ENCODE results near the gene SLC22A15.
"Not testable (repeated sequence)": the region's sequence is repeated elsewhere in the genome, so short reads cannot be mapped to it uniquely, and the experiment has no call there.

SLC22A15 gene

DNA sequence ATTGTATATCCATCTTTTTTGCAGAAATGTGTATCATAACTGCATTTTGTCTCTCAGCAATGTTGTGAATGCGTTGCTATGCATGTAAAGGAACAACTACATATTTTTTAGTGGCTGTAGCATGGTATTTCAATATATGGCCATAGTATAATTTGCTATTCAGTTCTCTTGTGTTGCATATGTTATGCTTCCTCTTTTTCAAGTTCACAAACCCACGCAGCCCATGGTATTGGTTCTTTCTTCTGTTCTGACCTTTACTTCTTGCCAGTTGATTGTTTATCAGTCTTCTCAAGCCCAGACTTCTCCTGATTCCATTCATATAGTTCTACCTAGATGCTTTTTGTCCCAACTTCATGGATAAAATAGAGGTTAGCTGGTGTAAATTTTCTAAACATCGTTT is 6.1 kb downstream of the SLC22A15 start:
- DNase-seq, result no peak

DNA sequence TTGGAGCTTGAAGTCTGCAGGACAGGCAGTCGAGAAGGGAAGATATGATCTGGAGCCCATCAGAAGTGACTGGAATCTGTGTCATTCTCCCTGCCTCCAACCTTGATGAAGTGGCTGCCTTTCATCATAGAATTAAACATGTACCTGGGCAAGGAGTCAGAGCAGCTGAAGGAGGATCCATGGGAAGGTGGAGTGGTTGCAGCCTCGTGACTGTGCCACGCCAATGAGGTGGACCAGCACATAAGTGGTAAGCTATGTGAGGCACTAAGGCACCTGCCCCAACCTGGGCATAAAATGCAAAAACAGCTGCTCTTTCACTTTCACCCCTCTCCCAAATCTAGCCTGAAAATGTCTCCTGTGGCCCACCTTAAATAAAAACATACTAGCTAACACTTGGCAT is 7.3 kb downstream of the SLC22A15 start:
- DNase-seq, result no peak

DNA sequence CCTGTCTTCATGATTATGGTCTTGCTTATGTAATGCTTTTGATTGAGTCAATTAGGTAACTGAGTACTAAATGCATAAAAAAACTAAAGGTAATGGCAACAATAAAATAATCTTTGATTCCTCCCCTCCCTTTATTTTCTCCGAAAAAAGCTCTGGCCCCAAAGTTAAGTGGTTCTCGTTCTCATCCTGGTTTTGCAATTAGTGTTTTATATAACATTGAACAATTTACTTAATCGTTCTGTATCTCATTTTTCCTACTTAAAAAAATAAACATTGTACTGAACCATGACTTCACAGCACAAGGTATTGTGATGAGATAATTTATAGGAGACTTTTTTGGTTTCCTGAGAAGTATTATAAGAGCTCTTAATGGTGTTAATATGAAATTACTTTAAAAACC is 11.3 kb downstream of the SLC22A15 start:
- no peak for DNase-seq

DNA sequence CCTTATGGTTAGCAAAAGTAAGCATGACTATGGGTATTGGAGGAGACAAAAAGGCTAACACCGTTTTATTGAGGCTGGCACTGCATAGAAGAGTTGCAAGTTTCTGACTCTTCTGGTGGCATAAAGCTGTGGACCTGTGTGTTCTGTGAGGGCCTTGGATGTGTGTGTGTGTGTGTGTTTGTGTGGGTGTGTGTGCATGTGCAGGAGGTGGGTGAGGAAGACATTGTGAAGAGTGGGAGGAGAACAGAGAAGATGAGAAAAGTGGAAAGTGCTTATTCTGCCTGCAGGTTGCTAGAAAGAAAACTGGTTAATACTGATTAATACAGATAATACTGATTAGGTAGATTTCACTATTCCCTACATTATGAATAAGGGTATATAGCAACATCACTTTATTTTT is 12.6 kb downstream of the SLC22A15 start:
- DNase-seq, result no peak

DNA sequence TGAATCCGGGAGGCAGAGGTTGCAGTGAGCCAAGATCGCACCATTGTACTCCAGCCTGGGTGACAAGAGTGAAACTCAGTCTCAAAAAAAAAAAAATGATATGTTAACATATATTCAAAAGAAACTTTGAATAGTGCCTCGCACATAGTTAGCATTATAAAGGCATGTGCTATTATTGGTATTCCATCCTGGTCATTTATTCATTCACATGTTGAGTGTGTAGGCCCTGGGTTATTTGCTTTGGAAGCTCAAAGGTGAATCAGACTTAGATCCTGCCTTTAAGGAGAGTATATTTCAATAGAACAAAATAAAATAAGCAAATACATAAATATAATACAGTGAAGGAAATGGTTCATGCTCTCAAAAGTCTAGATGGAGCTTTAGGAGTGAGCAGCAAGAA is 13.4 kb downstream of the SLC22A15 start:
- DNase-seq, result no peak

DNA sequence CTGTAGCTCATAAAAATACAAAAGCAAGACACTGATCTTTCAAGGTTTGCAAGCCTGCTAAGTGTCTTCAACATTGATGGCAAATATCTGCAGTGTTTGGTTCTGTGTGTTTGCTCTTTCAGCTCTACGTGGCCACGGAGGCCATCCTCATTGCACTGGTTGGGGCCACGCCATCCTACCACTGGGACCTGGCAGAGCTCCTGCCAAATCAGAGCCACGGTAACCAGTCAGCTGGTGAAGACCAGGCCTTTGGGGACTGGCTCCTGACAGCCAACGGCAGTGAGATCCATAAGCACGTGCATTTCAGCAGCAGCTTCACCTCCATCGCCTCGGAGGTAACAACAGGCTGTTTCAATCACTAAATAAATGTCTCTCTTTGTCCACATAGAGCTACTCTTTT is 15.6 kb downstream of the SLC22A15 start:
- DNase-seq, result no peak

DNA sequence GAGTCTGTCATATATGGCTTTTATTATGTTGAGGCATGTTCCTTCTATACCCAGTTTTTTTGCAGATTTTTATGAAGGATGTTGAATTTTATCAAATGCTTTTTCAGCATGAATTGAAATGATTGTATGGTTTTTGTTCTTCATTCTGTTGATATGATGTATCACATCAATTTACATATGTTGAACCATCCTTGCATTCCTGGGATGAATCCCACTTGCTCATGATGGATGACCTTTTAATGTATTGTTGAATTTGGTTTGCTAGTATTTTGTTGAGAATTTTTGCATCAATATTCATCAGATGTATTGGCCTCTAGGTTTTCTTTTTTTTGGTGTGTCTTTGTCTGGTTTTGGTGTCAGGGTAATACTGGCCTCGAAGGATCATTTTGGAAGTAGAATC is 21.6 kb downstream of the SLC22A15 start:
- not testable (repeated sequence) for DNase-seq

DNA sequence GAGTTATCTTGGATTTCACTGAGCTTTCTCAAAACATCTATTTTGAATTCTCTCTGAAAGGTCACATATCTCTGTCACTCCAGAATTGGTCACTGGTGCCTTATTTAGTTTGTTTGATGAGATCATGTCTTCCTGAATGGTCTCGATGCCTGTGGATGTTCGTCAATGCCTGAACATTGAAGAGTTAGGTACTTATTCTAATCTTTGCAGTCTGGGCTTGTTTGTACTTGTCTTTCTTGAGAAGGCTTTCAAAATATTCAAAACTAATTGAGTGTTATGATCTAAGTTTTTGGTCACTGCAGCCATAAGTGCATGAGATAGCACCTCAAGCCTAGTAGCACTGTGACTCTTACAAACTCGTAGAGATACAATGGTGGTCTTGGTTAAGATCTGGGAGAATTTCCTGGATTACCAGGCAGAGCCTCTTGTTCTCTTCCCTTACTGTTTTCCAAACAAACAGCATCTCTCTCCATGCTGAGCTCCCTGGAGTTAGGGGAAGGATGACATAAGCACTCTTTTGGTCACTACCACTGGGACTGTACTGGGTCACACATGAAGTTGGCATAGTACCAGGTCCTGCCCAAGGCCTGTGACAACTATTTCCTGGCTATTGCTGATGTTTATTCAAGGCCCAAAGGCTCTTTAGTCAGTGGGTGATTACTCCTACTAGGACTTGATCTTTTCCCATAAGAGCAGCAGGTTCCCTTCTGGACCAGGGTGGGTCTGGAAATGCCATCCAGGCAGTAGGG is 25.6 kb downstream of the SLC22A15 start:
- DNase-seq, result no peak

DNA sequence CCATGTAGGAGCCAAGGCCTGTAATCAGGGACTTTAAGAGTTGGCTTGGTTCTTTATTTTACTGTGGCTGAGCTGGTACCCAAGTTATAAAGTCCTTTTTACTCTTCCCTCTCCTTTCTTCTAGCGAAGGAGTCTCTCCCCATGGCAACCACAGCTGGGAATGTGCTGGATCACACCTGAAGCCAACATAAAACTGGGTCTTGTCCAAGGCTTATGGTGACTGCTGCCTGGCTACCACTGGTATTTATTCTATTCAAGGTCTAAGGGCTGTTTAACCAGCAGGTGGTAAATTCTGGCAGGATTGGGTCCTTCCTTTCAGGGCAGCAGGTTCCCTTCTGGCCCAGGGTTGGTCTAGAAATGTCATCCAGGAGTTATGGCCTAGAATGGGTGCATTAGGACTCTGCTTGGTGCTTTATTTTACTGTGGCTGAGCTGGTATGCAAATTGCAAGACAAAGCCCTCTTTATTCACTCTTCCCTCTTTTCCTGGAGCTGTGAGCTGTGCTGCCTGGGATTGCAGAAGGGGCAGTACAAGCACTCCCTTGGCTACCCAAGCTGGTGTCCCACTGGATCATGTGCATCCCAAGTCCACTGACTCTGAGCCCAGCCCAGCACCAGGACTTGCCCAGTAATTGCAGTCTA is 26.6 kb downstream of the SLC22A15 start:
- no peak for DNase-seq

DNA sequence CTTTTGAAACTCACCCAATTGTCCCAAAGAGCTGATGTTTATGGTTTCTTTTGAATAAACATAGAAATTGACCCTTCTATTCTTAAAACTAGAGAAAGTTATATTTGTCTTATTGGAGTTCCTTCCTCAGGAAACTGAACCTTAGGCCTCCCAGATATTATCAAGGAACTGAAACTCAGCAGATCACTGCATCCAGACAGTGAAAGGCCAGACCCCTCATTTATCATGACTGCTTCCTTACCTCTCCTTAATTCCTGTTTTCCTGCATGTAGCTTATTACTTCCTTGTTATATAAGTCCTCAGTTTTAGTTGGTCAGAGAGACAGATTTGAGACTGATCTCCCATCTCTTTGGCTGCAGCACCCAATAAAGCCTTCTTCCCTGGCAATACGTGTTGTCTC is 27.5 kb downstream of the SLC22A15 start:
- no peak for DNase-seq

DNA sequence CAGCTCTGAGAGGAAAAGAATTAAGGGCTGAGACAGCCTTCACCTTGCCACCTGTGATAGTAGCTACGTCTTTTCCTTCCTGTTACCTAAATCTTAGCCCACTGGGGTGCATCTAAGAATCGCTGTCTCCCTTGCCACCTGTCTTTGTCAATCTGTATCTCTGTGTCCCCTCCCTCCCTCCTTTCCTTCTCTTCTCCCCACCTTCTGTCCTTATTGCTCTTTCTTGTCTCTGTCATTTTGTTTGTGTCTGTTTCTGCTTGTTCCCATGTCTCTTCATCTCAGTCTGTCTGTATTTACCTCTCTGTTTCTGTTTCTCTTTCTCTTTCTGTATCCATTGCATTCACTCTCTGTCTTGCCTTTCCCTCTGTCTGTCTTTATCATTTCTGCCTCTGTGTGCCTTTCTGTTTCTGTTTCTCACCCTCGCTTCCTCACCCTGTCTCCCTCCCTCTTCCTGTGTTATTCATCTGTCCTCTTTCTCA is 30.2 kb downstream of the SLC22A15 start:
- DNase-seq, result no peak

DNA sequence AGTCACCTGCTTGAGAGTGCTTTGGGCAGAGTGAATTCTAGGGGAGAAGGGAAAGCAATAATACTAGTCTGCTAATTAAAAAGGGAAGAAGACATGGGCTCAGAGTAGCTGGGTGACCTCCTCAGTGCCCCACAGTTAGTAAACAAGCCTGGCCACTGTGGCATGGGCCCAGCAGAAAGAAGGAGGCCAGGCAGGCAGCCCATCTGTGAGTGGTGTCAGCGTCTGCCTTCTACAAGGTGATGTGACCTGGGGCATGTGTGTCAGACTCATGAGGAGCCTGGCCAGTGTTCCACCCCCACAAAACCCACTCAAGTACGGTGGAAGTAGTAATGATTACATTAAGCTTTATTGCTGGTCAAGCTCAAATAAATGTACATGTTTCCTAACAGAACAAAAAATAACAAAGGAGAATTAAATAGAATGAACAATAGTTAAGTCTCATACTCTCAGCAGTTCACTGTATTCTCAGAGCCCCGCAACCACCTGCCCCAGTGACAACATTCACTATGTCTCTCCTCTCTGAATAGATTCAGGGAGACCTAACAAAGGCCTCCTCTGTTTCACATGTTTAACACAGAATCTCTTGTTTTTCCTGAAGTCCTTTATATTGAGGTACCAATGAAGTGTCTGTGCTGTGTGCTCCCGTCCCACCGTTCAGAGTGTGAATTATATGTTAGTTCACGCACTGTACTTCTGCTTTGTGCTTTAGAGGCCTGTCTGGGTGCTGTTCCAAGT is 32.5 kb downstream of the SLC22A15 start:
- no peak for DNase-seq

DNA sequence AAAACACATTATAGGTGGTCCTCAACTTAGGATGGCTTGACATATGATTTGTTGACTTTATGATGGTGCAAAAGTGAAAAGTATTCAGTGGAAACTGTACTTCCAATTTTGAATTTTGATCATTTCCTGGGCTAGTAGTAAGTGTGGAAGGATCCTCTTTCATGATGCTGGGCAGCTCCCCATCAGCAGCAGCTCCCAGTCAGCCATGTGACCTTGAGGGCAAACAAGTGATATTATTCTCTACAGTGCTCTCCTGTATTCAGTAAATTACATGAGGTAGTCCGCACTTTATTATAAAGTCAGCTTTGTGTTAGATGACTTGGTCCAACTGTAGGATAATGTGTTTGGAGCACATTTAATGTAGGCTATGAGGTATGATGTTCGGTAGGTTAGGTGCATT is 36.4 kb downstream of the SLC22A15 start:
- DNase-seq, result no peak

DNA sequence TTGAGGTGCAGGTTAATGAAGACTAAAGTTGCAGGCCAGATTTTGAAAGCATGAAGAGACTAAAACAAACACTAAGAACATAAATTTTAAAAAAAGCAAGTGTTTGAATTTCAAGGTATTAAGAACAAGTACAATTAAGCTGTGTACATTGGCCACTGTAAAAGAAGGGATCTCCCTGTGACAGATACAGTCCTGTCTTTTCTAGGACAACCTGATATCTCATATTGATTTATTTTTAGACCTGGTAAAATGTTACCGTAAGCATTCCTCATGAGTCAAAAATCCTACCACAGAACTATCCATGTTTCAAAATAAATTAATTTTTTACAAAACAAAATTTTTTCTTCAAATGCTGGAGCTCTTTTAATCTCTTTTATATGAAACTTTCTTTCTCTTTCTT is 39.4 kb downstream of the SLC22A15 start:
- DNase-seq, result no peak

DNA sequence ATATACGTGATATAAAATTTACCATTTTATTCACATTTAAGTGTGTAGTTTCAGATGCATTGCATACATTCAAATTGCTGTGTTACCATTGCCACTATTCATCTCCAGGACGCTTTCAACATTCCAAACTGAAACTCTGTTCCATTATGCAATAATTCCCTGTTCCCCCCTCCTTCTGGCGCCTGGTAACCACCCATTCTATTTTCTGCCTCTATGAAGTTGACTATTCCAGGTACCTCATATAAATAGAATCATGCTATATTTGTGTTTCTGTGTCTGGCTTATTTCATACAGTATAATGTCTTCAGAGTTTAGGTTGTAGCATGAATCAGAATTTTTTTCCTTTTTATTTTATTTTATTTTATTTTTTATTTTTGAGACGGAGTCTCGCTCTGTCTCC is 41.7 kb downstream of the SLC22A15 start:
- no peak for DNase-seq

DNA sequence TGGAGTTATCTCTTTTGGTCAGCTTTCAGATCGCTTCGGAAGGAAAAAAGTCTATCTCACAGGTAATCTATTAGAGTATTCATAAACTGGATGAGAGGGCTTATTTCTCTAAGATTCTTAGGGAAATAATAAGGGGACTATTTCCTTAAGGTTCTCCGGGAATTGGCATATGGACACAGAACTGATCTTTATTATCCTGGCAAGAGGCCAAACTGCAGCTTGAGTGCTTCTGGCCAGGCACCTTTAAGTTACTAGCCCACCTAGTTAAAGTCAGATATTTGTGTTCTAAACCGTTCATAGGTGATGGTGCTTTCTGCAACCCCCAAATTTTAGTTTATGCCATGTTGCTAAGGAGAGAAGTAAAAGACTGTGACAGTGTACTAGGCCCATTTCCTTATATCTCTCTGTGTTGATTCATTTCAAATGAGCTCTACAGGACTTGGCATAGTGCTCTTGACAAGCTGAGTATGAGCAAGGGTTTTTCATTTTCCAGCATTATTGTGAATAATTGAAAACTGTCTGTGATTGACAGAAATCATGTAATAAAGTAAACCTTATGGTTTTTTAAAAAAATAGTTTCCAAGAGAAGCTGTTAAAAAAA is 43.4 kb downstream of the SLC22A15 start:
- DNase-seq, result no peak

DNA sequence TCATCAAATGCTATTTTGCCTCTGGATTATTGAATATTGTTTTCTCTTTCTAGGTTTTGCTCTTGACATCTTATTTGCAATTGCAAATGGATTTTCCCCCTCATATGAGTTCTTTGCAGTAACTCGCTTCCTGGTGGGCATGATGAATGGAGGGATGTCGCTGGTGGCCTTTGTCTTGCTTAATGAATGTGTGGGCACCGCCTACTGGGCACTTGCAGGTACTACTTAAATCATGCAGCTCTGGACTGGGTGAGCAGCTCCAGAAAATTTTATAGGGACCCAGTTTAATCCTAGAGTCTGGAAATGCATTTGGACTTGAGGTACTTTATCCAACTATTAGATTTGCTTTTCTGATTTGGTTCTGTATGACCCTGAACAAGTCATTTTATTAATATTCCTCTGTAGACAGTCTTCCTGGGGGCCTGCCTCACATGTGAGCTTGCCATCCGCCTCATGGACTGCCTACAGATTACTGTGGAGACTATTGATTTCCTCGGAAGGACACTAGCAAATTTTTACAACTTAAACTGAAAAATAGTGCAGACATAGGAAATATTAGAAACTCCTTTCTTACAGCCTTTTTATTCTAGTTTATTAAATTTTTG is 44.5 kb downstream of the SLC22A15 start:
- peak; percentile 52 for DNase-seq

DNA sequence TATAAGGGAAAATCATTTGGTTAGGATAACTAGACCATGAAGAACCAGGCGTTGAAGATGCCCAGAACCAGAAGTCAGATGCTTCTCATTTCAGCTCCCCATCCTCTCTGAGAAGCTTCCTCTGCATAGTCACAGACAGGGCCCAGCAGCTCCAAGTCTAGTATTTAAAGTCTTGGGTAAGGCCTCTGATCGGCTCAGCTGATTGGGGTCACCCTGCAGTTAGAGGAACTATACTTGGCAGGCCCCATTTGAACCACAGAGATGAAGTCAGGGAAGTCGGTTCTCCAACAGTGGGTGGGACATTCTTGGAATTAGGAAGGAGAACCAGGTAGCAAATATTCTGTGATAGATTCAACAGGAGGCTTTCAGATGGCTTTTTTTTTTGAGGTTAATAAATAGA is 48.3 kb downstream of the SLC22A15 start:
- DNase-seq, result no peak

DNA sequence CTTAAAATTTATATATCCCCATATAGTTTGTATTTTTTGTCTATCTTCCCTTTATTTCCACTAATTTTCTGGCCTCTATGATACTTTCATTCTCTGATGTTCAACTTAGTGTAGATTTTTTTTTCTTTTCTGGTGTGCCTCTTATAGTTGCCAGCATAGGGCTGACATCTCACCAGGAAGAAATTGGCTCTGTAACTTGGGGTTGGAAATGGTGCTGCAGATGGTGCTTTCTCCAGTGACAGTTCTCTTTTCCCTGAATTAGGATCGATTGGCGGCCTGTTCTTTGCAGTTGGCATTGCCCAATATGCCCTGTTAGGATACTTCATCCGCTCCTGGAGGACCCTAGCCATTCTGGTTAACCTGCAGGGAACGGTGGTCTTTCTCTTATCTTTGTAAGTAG is 50.3 kb downstream of the SLC22A15 start:
- DNase-seq, result no peak

DNA sequence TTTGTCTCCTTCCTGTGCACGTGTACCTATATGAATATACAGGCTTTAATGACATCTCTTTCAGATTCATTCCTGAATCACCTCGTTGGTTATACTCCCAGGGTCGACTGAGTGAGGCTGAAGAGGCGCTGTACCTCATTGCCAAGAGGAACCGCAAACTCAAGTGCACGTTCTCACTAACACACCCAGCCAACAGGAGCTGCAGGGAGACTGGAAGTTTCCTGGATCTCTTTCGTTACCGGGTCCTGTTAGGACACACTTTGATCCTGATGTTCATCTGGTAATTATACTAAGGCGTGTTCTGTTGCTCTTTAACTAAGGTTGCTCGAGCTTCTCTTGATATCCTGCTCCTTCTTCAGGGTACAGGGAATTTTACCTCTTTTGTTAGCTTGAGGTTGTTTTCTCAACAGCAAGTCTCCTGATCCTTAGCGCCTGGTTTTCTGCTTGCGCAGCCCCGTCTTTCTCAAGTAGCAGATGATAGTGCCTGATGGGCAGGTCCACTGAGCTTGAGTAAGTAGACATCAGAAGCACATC is 55.1 kb downstream of the SLC22A15 start:
- DNase-seq, result no peak

DNA sequence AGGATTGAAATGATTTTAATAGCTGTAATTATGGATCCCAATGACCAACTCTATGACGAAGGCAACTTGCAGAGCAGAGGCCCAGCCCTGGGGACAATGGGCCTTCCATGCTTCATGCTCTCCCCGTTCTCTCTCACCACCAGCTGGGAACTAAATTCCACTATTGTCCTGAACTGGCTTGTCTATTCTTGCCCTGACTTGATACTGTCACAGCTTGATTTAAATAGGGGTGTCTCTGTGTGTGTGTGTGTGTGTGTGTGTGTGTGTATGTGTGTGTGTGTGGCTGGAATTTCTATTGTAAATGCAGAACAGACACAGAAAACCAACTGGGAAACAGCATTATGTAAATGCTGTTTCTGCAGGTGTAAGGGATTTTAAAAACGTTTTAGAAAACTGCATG is 57.0 kb downstream of the SLC22A15 start:
- DNase-seq, result no peak

DNA sequence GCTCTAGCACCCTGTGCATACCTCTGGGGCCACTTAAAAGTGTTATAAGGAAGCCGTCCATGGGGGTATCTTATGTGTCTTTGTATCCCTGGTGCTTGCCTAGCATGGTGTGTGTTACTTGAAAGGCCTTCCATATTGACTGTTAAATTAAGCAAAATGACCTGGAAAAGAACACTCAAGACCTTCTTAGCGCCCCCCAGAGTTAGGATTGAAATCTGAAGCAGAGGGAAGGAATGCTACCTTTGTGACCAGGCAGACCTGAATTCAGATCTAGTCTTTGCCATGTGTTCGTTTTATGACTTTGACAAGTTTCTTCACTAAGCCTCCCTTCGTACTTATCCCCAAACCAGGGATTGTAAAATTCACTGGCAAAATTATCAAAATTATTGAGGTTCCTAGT is 59.9 kb downstream of the SLC22A15 start:
- no peak for DNase-seq

DNA sequence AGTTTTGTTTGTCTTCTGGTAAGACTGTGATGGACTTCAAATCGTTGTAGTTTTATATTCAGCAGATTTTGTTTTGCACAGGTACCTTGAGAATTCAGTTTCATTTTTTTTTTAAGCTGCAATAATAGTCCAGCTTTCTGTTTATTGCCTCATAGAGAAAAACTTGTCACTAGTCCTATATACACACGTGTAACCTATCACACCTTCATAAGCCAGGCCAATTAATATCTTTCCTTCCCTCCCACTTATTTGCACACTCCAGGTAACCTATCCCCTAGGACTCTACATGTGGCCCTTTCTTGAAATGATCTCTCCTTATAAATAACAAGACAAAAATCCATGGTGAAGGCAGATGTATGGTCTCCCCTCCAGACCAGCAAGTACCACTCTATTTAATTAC is 62.4 kb downstream of the SLC22A15 start:
- no peak for DNase-seq

All from GDM1 (cell line).